GM19023 (cell line): ENCODE data around the gene RPTOR.
"Not testable (repeated sequence)": the region's sequence is repeated elsewhere in the genome, so short reads cannot be mapped to it uniquely, and the experiment has no call there.

Experiments
- ATAC-seq: cut with Tn5 transposase; IDR thresholded peaks from one replicate; pipeline ENCODE4 v1.9.1; 2021; ENCODE audit warnings: mild to moderate bottlenecking, moderate library complexity; ENCODE audit not compliant: unreplicated experiment

Gene RPTOR

DNA sequence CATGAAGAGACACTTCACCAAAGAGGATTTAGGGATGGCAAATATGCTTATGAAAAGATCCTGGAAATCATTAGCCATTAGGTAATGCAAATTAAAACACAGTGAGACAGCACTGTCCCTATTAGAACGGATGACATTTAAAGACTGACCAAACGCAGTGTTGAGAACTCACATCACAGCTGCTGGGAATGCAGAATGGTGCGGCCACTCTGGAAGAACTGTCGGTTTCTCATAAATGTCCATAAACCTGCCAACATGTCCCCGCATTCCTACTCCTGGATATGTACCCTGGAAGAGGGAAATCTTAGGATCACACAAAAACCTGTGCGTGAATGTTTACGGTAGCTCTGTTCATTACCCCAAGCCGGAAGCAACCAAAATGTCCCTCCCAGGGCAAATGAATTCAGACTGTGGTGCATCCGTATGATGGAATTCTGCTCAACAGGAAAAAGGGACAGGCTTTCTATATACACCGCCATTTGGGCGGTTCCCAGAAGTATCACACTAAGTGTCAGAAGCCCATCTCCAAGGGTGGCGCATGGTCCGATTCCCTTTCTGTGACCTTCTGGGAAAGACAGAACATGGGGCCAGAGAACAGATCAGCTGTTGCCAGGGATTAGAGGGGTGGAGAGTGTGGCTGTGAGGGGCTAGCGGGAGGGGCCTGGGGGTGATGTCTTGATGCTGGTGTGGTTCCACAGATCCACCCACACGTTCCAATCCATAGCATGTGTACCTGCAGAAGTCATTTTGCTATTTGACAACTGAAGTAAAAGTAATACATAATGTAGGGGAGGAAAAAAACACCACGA, 249.8 kb downstream of the RPTOR start:
- ATAC-seq: no peak

DNA sequence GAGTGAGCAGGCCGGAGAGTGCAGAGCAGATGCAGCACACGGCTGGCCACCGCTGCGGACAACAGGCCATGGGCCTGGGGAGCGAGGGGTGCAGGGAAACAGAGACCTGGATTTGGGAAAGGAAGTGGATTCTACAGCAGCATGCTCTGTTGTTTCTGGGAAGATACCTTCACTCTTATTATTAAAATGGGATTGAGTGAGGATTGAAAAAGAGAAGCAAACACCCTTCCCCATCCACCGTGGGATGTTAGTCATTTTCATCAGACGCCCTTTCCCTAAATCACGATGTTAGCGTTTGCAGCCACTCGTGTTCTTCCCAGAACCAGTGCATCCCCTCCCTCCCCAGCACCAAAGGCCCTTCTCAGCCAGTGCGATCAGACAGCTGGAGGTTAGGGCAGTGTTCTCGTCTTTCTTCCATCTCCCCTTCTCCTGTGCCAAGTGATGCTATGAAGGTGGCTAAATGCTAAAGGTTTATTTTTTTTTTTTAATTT, 250.5 kb downstream of the RPTOR start:
- ATAC-seq: no peak

DNA sequence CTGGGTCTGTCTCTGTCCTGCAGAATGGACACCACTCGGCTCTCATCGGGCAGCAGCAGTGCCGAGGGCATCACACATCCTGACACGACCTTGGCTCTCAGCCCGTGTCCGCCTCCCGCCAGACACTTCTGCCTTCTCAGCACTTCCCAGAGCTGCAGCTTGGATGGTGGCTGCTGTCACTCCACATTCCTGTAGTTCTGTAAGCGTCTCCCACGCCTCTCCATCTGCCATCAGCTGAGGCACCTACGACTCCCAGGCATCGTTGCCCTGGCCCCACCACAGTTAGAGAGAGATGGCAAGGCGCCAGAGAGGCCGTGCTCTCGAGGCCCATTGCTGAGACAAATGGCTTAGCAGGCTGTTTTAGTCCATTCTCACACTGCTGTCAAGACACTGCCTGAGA, 251.1 kb downstream of the RPTOR start:
- ATAC-seq: no peak

DNA sequence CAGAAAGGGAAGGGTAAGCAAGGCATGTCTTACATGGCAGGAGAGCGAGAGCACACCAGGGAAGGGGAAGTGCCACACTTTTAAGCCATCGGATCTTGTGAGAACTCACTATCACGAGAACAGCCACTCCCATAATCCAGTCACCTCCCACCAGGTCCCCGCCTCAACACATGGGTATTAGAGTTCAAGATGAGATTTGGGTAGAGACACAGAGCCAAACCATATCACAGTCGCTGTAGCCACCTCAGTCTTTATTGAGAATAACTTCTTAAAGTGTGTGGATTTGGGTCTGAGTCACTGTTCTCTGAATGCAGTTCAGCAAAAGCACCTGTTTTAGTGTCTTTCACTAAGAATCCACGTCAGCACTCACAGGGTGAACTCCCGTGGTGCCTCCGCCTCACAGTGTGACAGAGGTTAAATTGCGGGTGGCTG, 251.8 kb downstream of the RPTOR start:
- no peak for ATAC-seq

DNA sequence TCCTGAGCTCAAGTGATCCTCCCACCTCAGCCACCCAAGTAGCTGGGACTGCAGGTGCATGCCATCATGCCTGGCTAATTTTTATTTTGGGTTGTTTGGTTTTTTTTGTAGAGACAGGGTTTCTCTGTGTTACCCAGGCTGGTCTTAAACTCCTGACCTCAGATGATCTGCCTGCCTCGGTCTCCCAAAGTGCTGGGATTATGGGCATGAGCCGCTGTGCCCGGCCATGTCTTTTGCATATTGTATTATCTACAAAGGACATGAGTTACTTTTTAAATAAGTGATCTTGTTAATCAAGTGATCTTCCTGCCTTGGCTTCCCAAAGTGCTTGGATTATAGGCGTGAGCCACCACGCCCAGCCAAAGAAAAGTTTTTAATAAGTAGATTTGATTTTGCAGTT, 252.6 kb downstream of the RPTOR start:
- not testable (repeated sequence) for ATAC-seq

DNA sequence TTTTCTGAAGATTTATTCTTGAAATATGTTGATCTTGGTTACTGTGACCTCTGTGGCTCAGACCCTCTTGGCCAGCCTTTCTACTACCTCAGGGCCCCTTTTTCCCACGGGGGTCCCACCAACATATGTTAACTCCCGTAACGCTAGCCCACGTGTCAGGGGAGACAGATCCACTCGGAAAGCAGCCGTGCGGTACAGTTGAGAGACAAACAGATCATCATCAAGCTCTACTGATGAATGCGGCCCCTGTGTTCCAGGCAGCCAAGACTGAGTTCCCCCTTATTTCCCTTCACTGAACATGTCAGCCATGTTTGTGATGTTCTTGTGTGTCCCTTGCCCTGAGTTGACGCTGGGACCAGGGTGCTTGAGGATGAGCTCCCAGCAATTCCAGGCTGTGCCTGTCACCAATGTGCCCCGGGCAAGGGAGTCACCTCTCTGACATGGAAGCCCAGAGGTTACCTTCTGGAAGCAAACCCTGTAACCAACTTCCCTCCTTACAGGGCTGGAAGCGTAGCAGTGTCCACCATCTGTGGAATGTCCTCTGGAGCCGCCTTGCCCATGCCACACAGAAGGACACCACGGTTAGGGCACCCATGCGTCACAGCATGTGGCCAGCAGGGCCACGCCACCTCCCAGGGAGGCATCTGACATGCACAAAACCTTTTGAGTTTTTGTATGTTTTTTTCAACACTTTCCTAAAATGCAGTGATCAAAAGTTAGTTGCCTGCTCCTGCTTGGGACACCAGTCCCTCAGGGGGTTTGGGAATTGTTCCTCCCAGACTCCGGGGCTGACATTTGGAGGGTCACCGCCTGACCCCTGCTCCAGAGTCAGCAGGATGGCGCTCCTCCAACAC, 253.3 kb downstream of the RPTOR start:
- ATAC-seq: no peak

DNA sequence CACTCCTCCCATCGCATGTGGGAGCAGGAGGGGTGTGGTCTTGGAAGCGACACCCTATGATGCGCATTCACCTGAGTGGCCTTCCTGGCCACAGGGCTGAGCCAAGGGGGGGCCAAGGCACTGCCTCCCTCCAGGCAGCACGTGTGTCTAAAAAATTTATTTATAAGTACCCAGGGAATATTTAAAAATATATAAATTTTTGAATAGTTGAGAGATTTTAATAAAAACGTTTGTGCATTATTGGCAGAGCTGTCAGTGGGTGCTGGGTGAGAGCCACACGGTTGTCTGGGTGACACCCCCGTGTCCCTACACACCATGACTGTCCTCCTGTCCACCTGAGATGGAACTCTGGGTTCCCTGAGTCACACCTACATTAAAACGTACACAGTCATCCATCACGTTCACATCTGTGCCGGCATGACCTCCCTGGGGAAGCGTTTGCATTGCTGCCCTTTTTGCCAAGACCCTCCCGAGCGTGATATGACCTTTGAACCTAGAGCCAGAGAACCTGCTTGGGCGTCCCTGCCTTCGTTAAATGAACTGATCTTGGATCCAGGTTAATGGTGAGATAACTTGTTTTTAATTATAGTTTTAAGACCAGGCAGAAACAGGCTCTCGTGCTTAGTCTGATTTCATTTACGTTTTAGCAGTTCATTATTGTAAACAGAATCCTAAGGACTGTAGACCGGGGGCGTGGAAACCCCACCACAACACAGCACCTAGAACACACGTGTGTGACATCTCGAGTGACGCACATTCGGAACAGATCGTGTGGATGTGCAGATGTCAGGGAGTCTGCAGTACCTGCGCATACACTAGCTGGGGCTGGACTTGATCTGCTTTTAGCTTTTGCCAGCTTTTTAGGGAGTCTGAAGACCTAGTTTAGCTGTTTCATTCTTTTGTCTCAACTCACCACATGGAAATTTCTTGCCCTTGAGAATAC, 254.2 kb downstream of the RPTOR start:
- ATAC-seq: no peak

DNA sequence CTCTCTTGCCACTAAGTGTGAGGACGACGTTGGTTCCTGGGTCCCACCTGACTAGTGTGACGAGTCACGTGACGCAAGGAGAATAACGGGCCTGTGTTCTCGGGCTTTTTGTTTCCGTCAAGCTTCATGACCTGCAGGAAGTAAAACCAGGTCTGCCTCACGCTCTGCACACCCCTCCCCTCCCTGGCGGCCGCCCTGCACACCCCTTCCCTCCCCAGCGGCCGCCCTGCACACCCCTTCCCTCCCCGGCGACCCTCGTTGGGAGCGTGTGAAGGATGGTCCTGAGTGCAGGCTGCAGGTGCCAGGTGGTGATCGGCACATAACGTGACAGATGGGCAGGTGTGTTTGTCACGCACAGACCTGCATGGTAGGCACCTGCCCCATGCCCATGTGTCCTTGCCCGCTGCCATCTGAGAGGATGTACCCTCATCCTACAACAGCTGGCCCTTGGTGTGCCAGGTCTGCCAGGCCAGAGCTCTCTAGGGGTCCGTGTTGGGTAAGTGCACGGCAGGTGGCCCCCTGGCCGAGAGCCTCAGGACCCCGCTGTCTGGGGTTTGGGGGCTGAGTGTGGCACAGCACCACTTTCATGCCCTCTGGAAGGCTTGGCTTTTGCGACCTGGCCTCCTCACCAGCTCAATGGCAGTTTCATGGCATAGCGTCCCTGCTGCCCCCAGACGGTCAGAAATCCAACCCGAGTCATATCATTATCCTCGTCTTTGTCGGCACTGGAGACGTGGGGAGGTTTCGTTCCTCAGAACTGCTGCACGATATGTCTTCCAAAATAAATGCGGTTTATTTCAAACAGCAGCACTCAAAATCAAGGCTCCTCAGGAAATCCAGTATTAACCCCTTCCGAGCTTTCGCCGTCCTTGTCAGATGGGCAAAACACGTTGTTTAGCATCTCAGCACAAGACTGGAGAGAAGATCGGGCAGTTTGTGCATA, 255.2 kb downstream of the RPTOR start:
- ATAC-seq: no peak

DNA sequence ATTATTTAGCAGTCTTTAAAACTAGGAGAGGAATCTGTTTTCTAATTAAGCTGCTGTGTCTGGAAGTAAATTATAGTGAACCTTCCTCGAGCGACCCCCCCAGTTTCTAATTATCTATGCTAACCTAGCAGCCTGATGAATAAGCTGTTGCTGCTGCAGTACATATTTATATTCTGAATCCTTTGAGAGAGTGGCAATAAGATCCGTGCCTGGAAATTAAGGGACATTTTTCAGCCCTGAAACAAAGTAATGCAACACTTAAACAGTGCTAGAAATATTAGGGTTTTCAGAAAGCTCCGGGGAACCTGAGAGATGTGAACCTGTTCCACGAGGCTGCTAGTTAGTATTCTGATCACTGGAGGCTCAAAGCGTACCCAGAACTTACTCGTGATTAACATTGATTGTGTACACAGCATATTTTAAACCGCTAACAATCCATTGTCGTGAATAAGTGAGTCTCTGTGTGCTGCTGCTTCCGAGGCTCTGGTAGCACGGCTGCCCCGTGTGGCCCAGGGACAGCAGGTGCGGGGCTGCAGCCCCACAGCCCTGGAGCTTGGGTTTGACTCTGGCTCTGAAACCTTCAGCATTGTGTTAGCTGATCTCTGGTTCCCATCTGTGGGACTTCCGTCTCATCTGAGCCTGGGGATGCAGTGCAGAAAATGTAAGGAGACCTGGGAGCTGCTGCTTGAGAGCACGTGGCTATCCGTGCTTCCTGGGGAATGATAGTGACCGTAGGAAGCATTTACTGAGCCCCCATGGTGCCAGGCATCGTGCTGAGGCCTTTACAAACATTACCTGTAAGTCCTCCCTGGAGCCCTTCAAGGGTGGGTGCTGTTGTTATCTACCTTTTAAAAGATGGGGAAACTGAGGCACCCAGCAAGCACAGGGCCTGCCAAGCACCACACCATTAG, 256.1 kb downstream of the RPTOR start:
- no peak for ATAC-seq

DNA sequence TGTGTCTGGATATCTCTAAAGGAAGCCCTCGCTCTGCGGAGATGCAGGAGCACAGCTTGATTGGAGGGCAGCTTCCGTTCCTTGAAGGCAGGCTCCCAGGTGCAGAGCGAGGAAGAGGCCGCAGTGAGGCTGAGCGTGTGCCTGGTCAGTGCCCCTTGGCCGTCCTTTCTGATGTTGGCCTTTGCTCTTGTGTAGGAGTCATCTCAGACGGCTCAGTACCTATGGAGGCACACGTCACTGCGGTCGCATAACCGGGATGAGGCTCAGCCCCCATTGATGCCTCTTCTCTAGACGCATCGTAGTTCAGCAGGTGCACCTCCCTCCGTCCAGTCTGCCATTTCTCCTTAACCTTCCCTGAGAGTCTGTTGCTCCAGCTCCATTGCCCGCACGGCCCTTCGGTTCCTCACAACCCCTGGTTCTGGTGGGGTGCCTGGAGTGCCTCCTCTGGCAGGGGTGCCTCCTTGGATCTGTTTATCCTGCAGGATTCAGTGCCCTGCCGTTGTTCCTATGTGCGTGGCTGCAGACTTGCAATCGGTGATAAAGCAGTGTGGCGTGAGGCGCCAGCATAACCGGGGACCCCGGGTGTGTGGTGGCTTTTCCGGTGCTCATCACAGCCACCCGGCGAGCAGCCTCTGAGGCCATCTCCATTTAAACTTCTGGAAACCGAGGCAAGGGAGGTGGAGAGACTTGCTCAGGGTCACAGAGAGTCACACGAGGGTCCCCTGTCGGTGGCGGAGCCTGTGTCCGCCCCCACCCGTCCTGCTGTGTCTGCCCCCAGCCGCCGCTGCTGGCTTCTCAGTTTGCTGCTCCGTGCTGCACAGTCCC, 258.2 kb downstream of the RPTOR start:
- no peak for ATAC-seq

DNA sequence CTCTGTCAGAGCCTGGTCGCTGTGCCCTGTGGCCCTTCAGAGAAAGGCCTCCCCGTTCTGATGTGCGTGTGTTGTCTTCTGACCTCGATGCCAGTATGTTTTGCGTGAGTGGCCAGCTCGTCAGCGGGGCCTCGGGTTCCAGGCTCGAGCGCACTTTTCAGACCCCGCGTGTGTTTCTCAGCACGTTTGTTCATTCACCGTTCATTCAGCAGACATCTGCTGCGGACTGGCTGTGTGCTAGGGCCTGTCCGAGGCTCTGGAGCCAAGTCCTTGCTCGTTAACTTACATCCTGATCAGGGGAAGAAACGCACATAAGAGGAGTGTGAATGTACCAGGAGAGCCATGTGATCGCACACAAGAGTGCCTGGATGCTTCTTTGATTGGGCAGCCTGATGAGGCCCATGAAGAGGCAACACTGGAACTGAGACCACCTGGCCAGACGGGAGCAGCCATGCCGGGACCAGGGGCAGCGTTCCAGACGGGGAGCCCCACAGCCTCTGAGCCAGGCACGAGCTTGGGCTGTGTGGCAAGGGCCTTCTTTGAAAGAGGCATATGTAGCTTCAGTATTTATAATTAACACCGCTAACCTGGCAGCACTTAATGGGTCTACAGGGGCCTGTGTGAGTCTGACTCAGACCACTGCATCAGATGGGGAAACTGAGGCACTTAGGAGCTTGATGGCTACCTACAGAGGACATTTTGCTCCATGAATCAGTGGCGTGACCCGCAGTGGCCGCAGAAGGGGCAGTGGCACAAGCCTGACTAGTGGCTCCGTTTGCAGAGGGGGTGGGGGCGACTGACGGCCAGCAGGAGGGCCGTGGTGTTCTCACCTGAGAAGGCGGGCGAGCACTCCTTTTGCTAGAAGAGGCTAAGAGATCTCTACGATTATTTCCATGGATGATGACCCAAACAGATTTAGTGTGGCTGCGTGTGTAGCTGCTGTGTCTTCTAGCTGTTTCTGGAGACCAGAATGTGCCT, 259.1 kb downstream of the RPTOR start:
- no peak for ATAC-seq

DNA sequence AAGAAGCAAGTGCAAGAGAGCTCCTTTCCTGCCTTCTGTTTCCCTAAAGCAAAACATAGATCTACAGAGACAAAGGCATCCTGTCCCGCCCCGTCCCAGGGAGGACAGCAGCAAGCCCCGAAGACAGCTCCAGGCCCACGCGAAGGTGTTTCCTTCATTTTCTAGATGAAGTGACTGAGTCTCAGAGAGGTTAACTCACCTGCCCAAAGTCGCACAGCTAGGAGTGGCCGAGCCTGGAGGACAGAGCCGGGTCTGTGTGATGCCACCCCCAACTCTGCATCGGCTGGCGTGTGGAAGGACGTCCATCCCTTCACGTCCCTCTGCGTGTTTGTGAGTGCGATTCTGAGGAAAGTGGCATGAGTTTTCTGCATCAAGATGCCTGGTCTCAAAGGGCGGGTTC, 259.8 kb downstream of the RPTOR start:
- ATAC-seq: no peak

DNA sequence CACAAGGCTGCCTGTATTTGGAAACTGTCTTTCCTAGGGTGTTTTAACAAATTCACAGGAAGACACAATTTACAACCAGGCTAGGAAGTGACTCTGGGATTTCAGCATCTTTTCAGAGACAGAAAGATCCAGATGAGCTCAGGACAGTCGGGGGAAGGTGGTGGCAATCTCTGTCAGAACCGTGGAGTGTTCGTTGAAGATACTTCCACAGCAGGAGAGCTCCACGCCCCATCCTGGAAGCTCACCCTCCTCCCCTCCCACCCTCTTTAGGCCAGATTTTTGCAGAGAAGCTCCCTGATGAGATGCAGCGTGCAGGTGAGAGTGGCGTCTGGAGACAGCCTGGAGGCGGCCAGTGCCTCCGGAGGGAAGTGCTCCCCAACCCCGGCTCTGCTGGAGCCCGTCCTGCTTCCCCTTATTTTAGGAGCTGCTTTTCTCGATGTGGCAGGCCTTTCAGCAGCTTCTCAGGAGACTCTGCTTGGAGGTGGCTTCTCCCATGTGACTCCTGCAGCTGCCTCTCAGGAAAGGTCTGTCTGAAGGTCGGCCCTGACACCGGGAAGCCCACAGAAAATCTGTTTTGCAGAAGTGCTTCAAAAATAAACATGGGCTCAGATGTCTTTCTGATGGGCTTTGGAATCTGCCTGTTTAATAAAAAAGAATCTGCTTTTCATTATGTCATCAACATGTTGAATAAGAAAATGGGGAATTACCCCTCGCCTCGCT, 260.6 kb downstream of the RPTOR start:
- ATAC-seq: no peak

DNA sequence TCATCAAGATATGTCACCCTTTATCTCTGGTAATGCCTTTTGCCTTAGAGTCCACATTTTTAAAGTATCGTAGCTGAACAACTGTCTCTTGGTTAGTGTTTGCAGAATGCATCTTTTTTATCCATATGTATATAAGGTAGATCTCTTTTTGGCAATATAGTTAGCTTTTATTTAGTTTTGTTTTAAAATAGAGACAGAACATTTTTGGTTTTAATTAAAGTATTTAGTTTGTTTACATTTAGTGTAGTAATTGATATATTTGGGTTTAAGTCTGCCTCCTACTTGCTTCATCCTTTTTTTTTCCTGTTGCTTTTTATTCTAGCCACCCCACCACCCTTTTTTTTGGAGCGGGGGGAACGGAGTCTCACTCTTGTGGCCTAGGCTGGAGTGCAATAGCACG, 262.4 kb downstream of the RPTOR start:
- ATAC-seq: no peak

DNA sequence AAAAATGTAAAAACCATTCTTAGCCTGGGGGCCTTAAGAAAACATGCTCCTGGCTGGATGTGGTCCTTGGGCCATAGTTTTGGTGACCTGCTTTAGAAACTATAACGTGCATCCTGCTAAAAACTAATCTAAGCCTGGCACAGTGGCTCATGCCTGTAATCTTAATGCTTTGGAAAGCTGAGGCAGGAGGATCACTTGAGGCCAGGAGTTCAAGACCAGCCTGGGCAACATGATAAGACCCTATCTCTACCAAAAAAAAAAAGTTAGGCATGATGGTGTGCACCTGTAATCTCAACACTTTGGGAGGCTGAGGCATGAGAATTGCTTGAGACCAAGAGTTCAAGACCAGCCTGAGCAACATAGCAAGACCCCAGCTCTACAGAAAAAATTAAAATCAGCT, 263.2 kb downstream of the RPTOR start:
- ATAC-seq: no peak
